Panc1 (cell line): ENCODE data around the gene SOX21. TPM values are rescaled to one million over a fixed set of nuclear protein-coding genes. Genes with fewer than 3 reads are reported as not detected.

Source experiments
- ATAC-seq: fragments of 200-7000 bp; cut with Tn5 transposase; 2 replicates; pipeline ENCODE4 v1.9.1; 2020; ENCODE audit warnings: mild to moderate bottlenecking, moderate library complexity
- BruUV-seq: library from RNA; stranded (reverse); fragments of 400-500 nt; replicated peaks from 2 replicates; lab custom pipeline; 2021; lab: Mats Ljungman, UMichigan
- CTCF ChIA-PET: fragments of 300-600 bp; sonication (Branson Sonifier 250); formaldehyde crosslinking; loops from one replicate; lab custom pipeline; 2022; ENCODE audit warnings: antibody characterized with exemption; lab: Charles Lee
- POLR2A ChIA-PET: fragments of 300-600 bp; sonication (Branson Sonifier 250); formaldehyde crosslinking; loops from one replicate; lab custom pipeline; 2022; ENCODE audit warnings: antibody characterized with exemption; lab: Charles Lee
- DNase-seq: peaks from one replicate; pipeline ENCODE4 v3.0.0-alpha.2; 2010; ENCODE audit warnings: low read depth, low spot score
- H3K27ac ChIP-seq: 2 replicates; pipeline ENCODE4 v1.5.1; 2011; ENCODE audit warnings: mild to moderate bottlenecking, low read length, inconsistent platforms
- H3K27me3 ChIP-seq: fragments of 200-500 bp; sonication (Bioruptor generic); 2 replicates; pipeline ENCODE4 v1.6.0; 2014; ENCODE audit warnings: low read length, inconsistent platforms; ENCODE audit not compliant: control insufficient read depth, insufficient read depth
- H3K36me3 ChIP-seq: fragments of 200-500 bp; sonication (Bioruptor generic); 2 replicates; pipeline ENCODE4 v1.5.1; 2014; ENCODE audit warnings: inconsistent platforms, mild to moderate bottlenecking, low read length, moderate library complexity; ENCODE audit not compliant: control insufficient read depth, insufficient read depth
- H3K4me1 ChIP-seq: 2 replicates; pipeline ENCODE4 v1.5.1; 2011; ENCODE audit warnings: inconsistent platforms, mild to moderate bottlenecking, low read length, moderate library complexity; ENCODE audit not compliant: control insufficient read depth, insufficient read depth
- H3K4me3 ChIP-seq, 2 experiments: 2 replicates each; pipeline ENCODE4 v1.5.1; 2011 to 2012; ENCODE audit warnings: low read depth in 2 of 2, low read length in 2 of 2, mild to moderate bottlenecking in 2 of 2, inconsistent platforms in 1 of 2, moderate library complexity in 1 of 2
- H3K9me3 ChIP-seq: fragments of 200-500 bp; sonication (Bioruptor generic); 2 replicates; pipeline ENCODE4 v1.5.1; 2014; ENCODE audit warnings: low read depth, mild to moderate bottlenecking, inconsistent platforms, low read length, moderate library complexity; ENCODE audit not compliant: control insufficient read depth, insufficient read depth
- CTCF ChIP-seq: fragments of 450-650 bp; IDR thresholded peaks from 2 replicates; pipeline ENCODE4 v1.5.1; 2017; ENCODE audit warnings: mild to moderate bottlenecking
- POLR2AphosphoS5 ChIP-seq: IDR thresholded peaks from 2 replicates; pipeline ENCODE4 v1.6.1; 2012; ENCODE audit warnings: mild to moderate bottlenecking, low read depth, low read length, moderate library complexity
- REST ChIP-seq, 2 experiments: IDR thresholded peaks; 2 replicates each; pipeline ENCODE4 v1.6.1; 2011 to 2012; ENCODE audit warnings: low read depth in 2 of 2, control low read depth in 1 of 2, low read length in 1 of 2, mild to moderate bottlenecking in 1 of 2, moderate library complexity in 1 of 2; ENCODE audit not compliant: insufficient read depth in 1 of 2
- SIN3A ChIP-seq: IDR thresholded peaks from 2 replicates; pipeline ENCODE4 v1.6.1; 2012; ENCODE audit warnings: low read depth, mild to moderate bottlenecking, low read length, moderate library complexity, borderline replicate concordance; ENCODE audit not compliant: insufficient read depth
- TCF7L2 ChIP-seq: IDR thresholded peaks from 2 replicates; pipeline ENCODE4 v1.6.1; 2011; ENCODE audit warnings: mild to moderate bottlenecking, low read depth, low read length, inconsistent platforms
- in situ Hi-C: cut with HindIII; loops from 2 replicates; pipeline ENCODE4 v1.10.0; 2016; ENCODE audit warnings: low sequenced_read_pairs, low pct_unique_long_range_greater_than_20kb
- intact Hi-C: fragments of 100-400 bp; cut with micrococcal nuclease; formaldehyde crosslinking; loops from one replicate; pipeline ENCODE4 v1.10.0; 2022; ENCODE audit not compliant: unreplicated experiment
- total RNA-seq: library from RNA; stranded (reverse); gene quantifications from one replicate; pipeline ENCODE4 v1.2.1, GENCODE V29; 2021; ENCODE audit not compliant: unreplicated experiment

SOX21 gene
- total RNA-seq, 1 experiment from 2014 or later, result 3.5 TPM

GRCh38 chr13:94678845-94679244 is 33.5 kb downstream of the SOX21 start:
- Histone ChIP-seq H3K9me3 (no peaks in the 10 kb centered on the region), H3K27me3 (no peaks in the 10 kb centered on the region), H3K4me1 (no peaks in the 10 kb centered on the region), H3K36me3 (no peaks in the 10 kb centered on the region), H3K4me3 (no peak overlapping the region), H3K27ac (no peak overlapping the region)
- TF ChIP-seq REST (IDR thresholded peaks at IDR 0.05; ENCODE audit: insufficient read depth in 1 of 2, low read depth in 2 of 2, low read length in 1 of 2) (no peak), CTCF (no peak), POLR2AphosphoS5 (no peak), TCF7L2 (no peak), SIN3A (no peak)
- POLR2A ChIA-PET, result no interaction called here
- CTCF ChIA-PET, result no interaction called here
- in situ Hi-C loops (no loop called here), intact Hi-C loops (no loop called here)
- BruUV-seq, result no TSS peak
- ATAC-seq, result no peak
- no peak for DNase-seq

GRCh38 chr13:94677799-94678198 is 34.5 kb downstream of the SOX21 start:
- in situ Hi-C loops (no loop called here), intact Hi-C loops (no loop called here)
- no peaks in the 10 kb centered on the region for H3K36me3 ChIP-seq
- ChIA-PET POLR2A (no interaction called here), CTCF (no interaction called here)
- no peak overlapping the region for H3K27ac ChIP-seq
- no peaks in the 10 kb centered on the region for H3K27me3 ChIP-seq
- no peaks in the 10 kb centered on the region for H3K4me1 ChIP-seq
- TF ChIP-seq CTCF, result no peak
- no TSS peak for BruUV-seq
- H3K4me3 ChIP-seq, result no peak overlapping the region
- DNase-seq, result no peak
- no peak for ATAC-seq
- H3K9me3 ChIP-seq, result no peaks in the 10 kb centered on the region
